Duodenal mucosa (tissue), 2 donors: Measurements from ENCODE around the gene CERS2.
A peak's percentile ranks its signal among the peaks of the same experiment; 100 is the strongest.
"Not testable (repeated sequence)": the region's sequence is repeated elsewhere in the genome, so short reads cannot be mapped to it uniquely, and the experiment has no call there.

Source experiments
- H3K27ac ChIP-seq: one replicate; pipeline ENCODE4 v1.7.0; 2013; ENCODE audit warnings: low read depth, low read length
- H3K27me3 ChIP-seq, 2 donors: one replicate each; pipeline ENCODE4 v1.7.0; 2013; ENCODE audit warnings: low read length in 2 of 2, control low read depth in 1 of 2; ENCODE audit not compliant: insufficient read depth in 2 of 2, control insufficient read depth in 1 of 2
- H3K36me3 ChIP-seq, 2 donors: one replicate each; pipeline ENCODE4 v1.7.0; 2013; ENCODE audit warnings: low read length in 2 of 2, control low read depth in 1 of 2; ENCODE audit not compliant: insufficient read depth in 2 of 2, control insufficient read depth in 1 of 2
- H3K4me1 ChIP-seq, 2 donors: one replicate each; pipeline ENCODE4 v1.7.0; 2013; ENCODE audit warnings: low read length in 2 of 2, control low read depth in 1 of 2; ENCODE audit not compliant: insufficient read depth in 2 of 2, control insufficient read depth in 1 of 2
- H3K4me3 ChIP-seq, 2 donors: one replicate each; pipeline ENCODE4 v1.7.0; 2013; ENCODE audit warnings: low read length in 2 of 2, low read depth in 1 of 2
- H3K9ac ChIP-seq, 2 donors: one replicate each; pipeline ENCODE4 v1.7.0; 2013; ENCODE audit warnings: low read length in 2 of 2, low read depth in 1 of 2
- H3K9me3 ChIP-seq, 2 donors: one replicate each; pipeline ENCODE4 v1.7.0; 2013; ENCODE audit warnings: low read length in 2 of 2, control low read depth in 1 of 2; ENCODE audit not compliant: control insufficient read depth in 1 of 2

Gene CERS2

DNA sequence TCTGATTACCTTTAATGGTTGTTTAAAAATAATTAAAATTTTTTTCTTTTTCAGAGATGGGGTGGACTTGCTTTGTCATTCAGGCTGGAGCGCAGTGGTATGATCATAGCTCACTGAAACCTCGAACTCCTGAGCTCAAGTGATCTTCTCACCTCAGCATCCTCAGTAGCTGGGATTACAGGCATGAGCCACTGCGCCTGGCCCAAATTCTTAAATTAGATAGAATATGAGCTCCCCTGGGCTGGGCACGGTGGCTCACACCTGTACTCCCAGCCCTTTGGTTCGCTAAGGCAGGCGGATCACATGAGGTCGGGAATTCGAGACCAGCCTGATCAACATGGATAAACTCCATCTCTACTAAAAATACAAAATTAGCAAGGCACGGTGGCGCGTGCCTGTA lies 17.0 kb downstream of the CERS2 start:
- H3K4me1 ChIP-seq: no peaks in the 10 kb centered on the region

DNA sequence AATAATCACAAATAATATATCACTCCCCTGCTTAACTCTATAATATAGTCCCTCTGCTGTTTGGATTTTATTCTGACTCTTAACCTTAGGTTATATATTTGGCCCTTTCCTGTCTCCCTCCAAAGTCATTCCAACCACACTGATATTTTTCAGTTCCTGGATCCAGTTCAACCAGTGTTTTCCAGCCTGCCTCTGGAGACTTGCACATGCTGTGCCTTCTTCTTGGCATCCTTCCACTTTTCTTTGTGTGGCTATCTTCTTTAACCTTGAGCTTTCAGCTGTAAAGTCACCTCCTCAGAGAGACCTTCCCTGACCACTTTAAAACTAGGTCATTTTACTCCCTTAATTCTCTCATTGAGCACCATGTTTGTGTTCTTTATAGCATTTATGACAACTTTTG lies 19.4 kb downstream of the CERS2 start:
- Histone ChIP-seq H3K4me1 (no peaks in the 10 kb centered on the region), H3K36me3 (peaks cover 32 to 67% of the 10 kb centered on the region in 2 donors), H3K4me3 (no peak overlapping the region), H3K27ac (no peak overlapping the region), H3K9me3 (no peaks in the 10 kb centered on the region), H3K27me3 (no peaks in the 10 kb centered on the region), H3K9ac (no peak overlapping the region)

More for the DNA sequence above, 17.0 kb downstream of the CERS2 start:
- no peak overlapping the region for H3K9ac ChIP-seq
- H3K4me3 ChIP-seq: no peak overlapping the region
- no peaks in the 10 kb centered on the region for H3K9me3 ChIP-seq
- H3K27ac ChIP-seq: no peak overlapping the region
- peaks cover 34 to 69% of the 10 kb centered on the region in 2 donors for H3K36me3 ChIP-seq
- H3K27me3 ChIP-seq: no peaks in the 10 kb centered on the region

- Histone ChIP-seq H3K36me3 (peaks cover 35 to 71% of the 10 kb centered on the region in 2 donors), H3K9ac (no peak overlapping the region), H3K4me3 (no peak overlapping the region), H3K27me3 (no peaks in the 10 kb centered on the region), H3K4me1 (no peaks in the 10 kb centered on the region), H3K27ac (no peak overlapping the region), H3K9me3 (no peaks in the 10 kb centered on the region)
Measured at GRCh38 chr1:150954708-150955107, 19.9 kb downstream of the CERS2 start.

- Histone ChIP-seq H3K4me1 (no peaks in the 10 kb centered on the region), H3K4me3 (no peak overlapping the region), H3K27me3 (no peaks in the 10 kb centered on the region), H3K9me3 (no peaks in the 10 kb centered on the region), H3K27ac (no peak overlapping the region), H3K9ac (no peak overlapping the region), H3K36me3 (peaks cover 39 to 88% of the 10 kb centered on the region in 2 donors)
Measured at GRCh38 chr1:150944856-150945255, 29.8 kb downstream of the CERS2 start.

DNA sequence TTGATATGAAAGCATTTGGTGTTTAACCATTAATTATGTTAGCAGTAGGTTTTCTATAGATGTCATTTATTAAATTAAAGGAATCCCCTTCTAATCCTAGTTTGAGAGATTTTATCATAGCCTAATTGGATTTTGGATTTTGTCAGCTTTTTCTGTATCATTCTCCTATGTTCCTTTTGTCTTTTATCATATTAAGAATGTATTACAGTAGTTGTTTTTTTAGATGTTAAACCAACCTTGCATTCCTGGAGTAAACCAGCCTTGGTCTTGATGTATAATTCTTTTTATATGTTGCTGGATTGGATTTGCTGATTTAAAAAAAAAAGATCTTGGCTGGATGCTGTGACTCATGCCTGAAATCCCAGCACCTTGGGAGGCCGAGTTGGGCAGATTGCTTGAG lies 42.9 kb downstream of the CERS2 start:
- Histone ChIP-seq H3K9ac (no peak overlapping the region), H3K36me3 (peaks cover 16 to 41% of the 10 kb centered on the region in 2 donors), H3K4me3 (no peak overlapping the region), H3K9me3 (peaks cover 3 to 6% of the 10 kb centered on the region in 2 donors), H3K27me3 (no peaks in the 10 kb centered on the region), H3K27ac (no peak overlapping the region), H3K4me1 (peaks cover 6 to 7% of the 10 kb centered on the region in 2 donors)

DNA sequence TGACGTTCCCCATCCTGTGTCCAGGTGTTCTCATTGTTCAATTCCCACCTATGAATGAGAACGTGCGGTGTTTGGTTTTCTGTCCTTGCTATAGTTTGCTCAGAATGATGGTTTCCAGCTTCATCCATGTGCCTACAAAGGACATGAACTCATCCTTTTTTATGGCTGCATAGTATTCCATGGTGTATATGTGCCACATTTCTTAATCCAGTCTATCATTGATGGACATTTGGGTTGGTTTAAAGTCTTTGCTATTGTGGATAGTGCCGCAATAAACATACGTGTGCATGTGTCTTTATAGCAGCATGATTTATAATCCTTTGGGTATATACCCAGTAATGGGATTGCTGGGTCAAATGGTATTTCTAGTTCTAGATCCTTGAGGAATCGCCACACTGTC lies 45.9 kb downstream of the CERS2 start:
- H3K27me3 ChIP-seq, H3K4me1 ChIP-seq, H3K9ac ChIP-seq, H3K9me3 ChIP-seq, H3K27ac ChIP-seq, H3K4me3 ChIP-seq: not testable (repeated sequence)
- H3K36me3 ChIP-seq: peaks cover 16 to 36% of the 10 kb centered on the region in 2 donors

DNA sequence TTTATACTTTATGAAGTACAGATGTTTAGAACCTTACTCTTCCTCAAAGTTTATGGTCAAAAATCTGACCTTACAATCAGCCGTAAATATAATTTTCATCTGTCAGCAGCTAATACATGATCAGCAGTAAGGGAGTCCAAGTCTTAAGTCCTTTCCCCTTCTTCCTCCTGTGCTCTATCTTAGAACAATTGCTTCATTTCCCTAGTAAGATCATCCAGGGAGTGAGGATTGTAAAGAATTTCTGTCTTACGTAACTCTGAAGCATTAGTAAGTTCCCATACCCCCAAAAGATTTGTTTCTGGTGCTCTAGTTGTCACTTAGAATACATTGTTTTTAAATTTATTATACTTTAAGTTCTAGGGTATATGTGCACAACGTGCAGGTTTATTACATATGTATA lies 46.3 kb downstream of the CERS2 start:
- Histone ChIP-seq H3K9me3 (peaks cover 3 to 6% of the 10 kb centered on the region in 2 donors), H3K9ac (no peak overlapping the region), H3K4me3 (no peak overlapping the region), H3K36me3 (peaks cover 16 to 36% of the 10 kb centered on the region in 2 donors), H3K27me3 (no peaks in the 10 kb centered on the region), H3K27ac (no peak overlapping the region), H3K4me1 (peaks cover 7 to 8% of the 10 kb centered on the region in 2 donors)

- Histone ChIP-seq H3K9ac (no peak overlapping the region), H3K36me3 (peaks cover 16 to 36% of the 10 kb centered on the region in 2 donors), H3K4me3 (no peak overlapping the region), H3K27ac (no peak overlapping the region), H3K27me3 (no peaks in the 10 kb centered on the region), H3K9me3 (peaks cover 3 to 6% of the 10 kb centered on the region in 2 donors), H3K4me1 (peaks cover 7 to 8% of the 10 kb centered on the region in 2 donors)
Measured at GRCh38 chr1:150927624-150928023, 47.0 kb downstream of the CERS2 start.

GRCh38 chr1:150926097-150926741 lies 48.4 kb downstream of the CERS2 start, which contains the start of gene SETDB1:
Gene SETDB1 (plus strand): TSS chr1:150926363. CDS start chr1:150927715, 1,352 bp downstream.
- Histone ChIP-seq H3K4me1 (peaks cover 8 to 11% of the 10 kb centered on the region in 2 donors), H3K36me3 (peaks cover 16 to 28% of the 10 kb centered on the region in 2 donors), H3K9ac (peak within 1 kb of the TSS; percentile 74 to 82), H3K27ac (peak within 1 kb of the TSS; percentile 85), H3K27me3 (no peaks in the 10 kb centered on the region), H3K4me3 (peak within 1 kb of the TSS; percentile 81 to 89), H3K9me3 (peaks cover 0 to 3% of the 10 kb centered on the region in 2 donors)

DNA sequence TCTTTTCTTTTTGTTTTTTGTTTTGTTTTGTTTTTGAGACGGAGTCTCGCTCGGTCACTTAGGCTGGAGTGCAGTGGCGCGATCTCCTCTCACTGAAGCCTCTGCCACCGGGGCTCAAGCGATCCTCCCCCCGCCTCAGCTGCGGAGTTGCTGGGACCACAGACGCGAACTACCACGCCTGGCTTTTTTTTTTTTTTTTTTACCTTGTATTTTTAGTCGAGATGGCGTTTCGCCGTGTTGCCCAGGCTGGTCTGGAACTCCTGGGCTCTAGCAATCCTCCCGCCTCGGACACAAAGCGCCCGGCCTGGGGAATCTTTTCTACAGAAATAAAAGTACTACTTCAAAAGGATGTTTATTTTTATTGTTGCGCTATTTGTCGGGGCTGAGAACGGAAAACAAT lies 49.6 kb downstream of the CERS2 start:
- Histone ChIP-seq H3K27ac (no peak overlapping the region), H3K4me1 (peaks cover 8 to 11% of the 10 kb centered on the region in 2 donors), H3K36me3 (peaks cover 10 to 18% of the 10 kb centered on the region in 2 donors), H3K9me3 (no peaks in the 10 kb centered on the region), H3K9ac (no peak overlapping the region), H3K4me3 (peak overlapping the region; percentile 29 to 81), H3K27me3 (no peaks in the 10 kb centered on the region)
